Spleen (tissue), 7 donors: ENCODE measurements around the gene RCN2.

Experiments used
- CTCF ChIP-seq, 11 experiments: fragments of 200-600 bp in 7 of 11; fragments of 450-650 bp in 4 of 11; sonication (generic) in 4 of 11; IDR thresholded peaks in 8 of 11; conservative IDR thresholded peaks in 3 of 11; 1 replicate in 7 of 11; 2 replicates in 4 of 11; pipeline versions ENCODE4 v1.4.0 to v1.8.0; 2016 to 2021; ENCODE audit warnings: antibody characterized with exemption in 11 of 11, inconsistent platforms in 4 of 11, mild to moderate bottlenecking in 1 of 11
- POLR2A ChIP-seq, 3 donors: fragments of 450-650 bp; IDR thresholded peaks; one replicate each; pipeline ENCODE4 v1.5.1; 2017; ENCODE audit warnings: antibody characterized with exemption in 3 of 3, mild to moderate bottlenecking in 1 of 3
- donor health status: DM: no; HTN: no; CAD: no; lungs with moderate emphysema.
- donor health status: DM: no; HTN: no; CAD: no.
- donor health status: DM: no; HTN: no; CAD: no.

- TF ChIP-seq CTCF (IDR thresholded peaks at IDR 0.05 in 8 of 11, conservative IDR thresholded peaks at IDR 0.05 in 3 of 11): no peak
- no peak for TF ChIP-seq POLR2A (IDR thresholded peaks at IDR 0.05)
Observed at GRCh38 chr15:76928201-76928600, 3.3 kb upstream of the RCN2 start.
